Upper lobe of left lung (tissue), 4 donors: Measurements from ENCODE around the gene SPTY2D1.

ENCODE experiments used
- CTCF ChIP-seq, 6 experiments: fragments of 450-650 bp in 4 of 6; fragments of 200-600 bp in 2 of 6; sonication (generic) in 2 of 6; IDR thresholded peaks; one replicate each; pipeline ENCODE4 v1.5.1; 2016 to 2019; ENCODE audit warnings: antibody characterized with exemption in 6 of 6
- EP300 ChIP-seq, 4 donors: sonication (generic); formaldehyde crosslinking; IDR thresholded peaks; one replicate each; pipeline ENCODE4 v1.5.1; 2017; ENCODE audit warnings: antibody characterized with exemption in 4 of 4, control low read depth in 2 of 4
- POLR2AphosphoS5 ChIP-seq, 2 donors: sonication (generic); formaldehyde crosslinking; IDR thresholded peaks; one replicate each; pipeline ENCODE4 v1.5.1; 2017; ENCODE audit warnings: antibody characterized with exemption in 2 of 2

GRCh38 chr11:18611196-18611595 is 22.9 kb downstream of the SPTY2D1 start:
- no peak for TF ChIP-seq CTCF (IDR thresholded peaks at IDR 0.05)
- TF ChIP-seq POLR2AphosphoS5 (IDR thresholded peaks at IDR 0.05): no peak
- no peak for TF ChIP-seq EP300 (IDR thresholded peaks at IDR 0.05)
